Activated T-helper 1 cell treated with anti-CD3 and anti-CD28 coated beads, Interleukin-2, amount 50 U/mL, for 16 hours (primary cell): ENCODE measurements around the gene TCF12.
"Not testable (repeated sequence)": the region's sequence is repeated elsewhere in the genome, so short reads cannot be mapped to it uniquely, and the experiment has no call there.

Experiments
- DNase-seq, 2 donors: peaks; one replicate each; pipeline ENCODE4 v3.0.0-alpha.2; 2020; ENCODE audit warnings: low read depth in 1 of 2, low spot score in 1 of 2

TCF12 gene

GRCh38 chr15:57160823-57161560, 242.5 kb downstream of the TCF12 start:
- no peak for DNase-seq

- not testable (repeated sequence) for DNase-seq
Measured at GRCh38 chr15:57164251-57164650, 245.8 kb downstream of the TCF12 start.

- DNase-seq = no peak
Measured at GRCh38 chr15:57165992-57166391, 247.5 kb downstream of the TCF12 start.

GRCh38 chr15:57167821-57168395, 249.5 kb downstream of the TCF12 start:
- no peak for DNase-seq

- DNase-seq = no peak
Measured at GRCh38 chr15:57169643-57170042, 251.2 kb downstream of the TCF12 start.

GRCh38 chr15:57171426-57171825, 253.0 kb downstream of the TCF12 start:
- no peak for DNase-seq

GRCh38 chr15:57172925-57173324, 254.5 kb downstream of the TCF12 start:
- DNase-seq = no peak

GRCh38 chr15:57183041-57183440, 264.6 kb downstream of the TCF12 start:
- no peak for DNase-seq

- DNase-seq = no peak
Measured at GRCh38 chr15:57183614-57184344, 265.3 kb downstream of the TCF12 start.

- DNase-seq = no peak
Measured at GRCh38 chr15:57184502-57184901, 266.1 kb downstream of the TCF12 start.

GRCh38 chr15:57185507-57186074, 267.1 kb downstream of the TCF12 start:
- no peak for DNase-seq

GRCh38 chr15:57189466-57189865, 271.0 kb downstream of the TCF12 start:
- no peak for DNase-seq

- no peak for DNase-seq
Measured at GRCh38 chr15:57190208-57190607, 271.8 kb downstream of the TCF12 start.

GRCh38 chr15:57193161-57193560, 274.7 kb downstream of the TCF12 start:
- no peak for DNase-seq

GRCh38 chr15:57195326-57195725, 276.9 kb downstream of the TCF12 start:
- DNase-seq = no peak

GRCh38 chr15:57196865-57197264, 278.4 kb downstream of the TCF12 start:
- no peak for DNase-seq

- DNase-seq = no peak
Measured at GRCh38 chr15:57198131-57198530, 279.7 kb downstream of the TCF12 start.

- no peak for DNase-seq
Measured at GRCh38 chr15:57198654-57199291, 280.3 kb downstream of the TCF12 start.

GRCh38 chr15:57201578-57201977, 283.1 kb downstream of the TCF12 start:
- DNase-seq = no peak

GRCh38 chr15:57203906-57204305, 285.5 kb downstream of the TCF12 start:
- no peak for DNase-seq

- DNase-seq = no peak
Measured at GRCh38 chr15:57205027-57205855, 286.8 kb downstream of the TCF12 start.
